H4 (cell line): ENCODE measurements around the gene MCAM. TPM values are rescaled to one million over a fixed set of nuclear protein-coding genes. Genes with fewer than 3 reads are reported as not detected.

Experiments
- DNase-seq: peaks from one replicate; pipeline ENCODE4 v3.0.0-alpha.2; 2015; ENCODE audit warnings: low spot score
- total RNA-seq: library from RNA; depleted of rRNA; stranded (reverse); fragments of >200 nt; shearing (Covaris generic); gene quantifications from 2 replicates; pipeline ENCODE4 v1.2.3, GENCODE V29; 2014

Gene MCAM
- total RNA-seq, 1 experiment from 2014 or later: 66.0 TPM

GRCh38 chr11:119344291-119345010 lies 27.5 kb upstream of the MCAM start:
- DNase-seq: no peak

GRCh38 chr11:119343726-119344125 lies 26.8 kb upstream of the MCAM start:
- no peak for DNase-seq

- no peak for DNase-seq
Observed at GRCh38 chr11:119342362-119343130, 25.6 kb upstream of the MCAM start.

- no peak for DNase-seq
Observed at GRCh38 chr11:119342023-119342300, 25.0 kb upstream of the MCAM start.

- no peak for DNase-seq
Observed at GRCh38 chr11:119341222-119342022, 24.5 kb upstream of the MCAM start.

- DNase-seq: no peak
Observed at GRCh38 chr11:119340335-119341221, 23.6 kb upstream of the MCAM start, which contains the start of gene C1QTNF5. TSS of gene C1QTNF5 (minus strand) at chr11:119340883. CDS start at chr11:119340397, 486 bp downstream.

GRCh38 chr11:119339589-119340334 lies 22.8 kb upstream of the MCAM start:
- no peak for DNase-seq

- no peak for DNase-seq
Observed at GRCh38 chr11:119338965-119339588, 22.1 kb upstream of the MCAM start.

GRCh38 chr11:119338318-119338890 lies 21.5 kb upstream of the MCAM start:
- no peak for DNase-seq

- peak; percentile 86 for DNase-seq
Observed at GRCh38 chr11:119337581-119338317, 20.8 kb upstream of the MCAM start.

GRCh38 chr11:119336744-119337469 lies 20.0 kb upstream of the MCAM start:
- DNase-seq: no peak

GRCh38 chr11:119335655-119336543 lies 19.0 kb upstream of the MCAM start:
- no peak for DNase-seq

GRCh38 chr11:119335091-119335654 lies 18.2 kb upstream of the MCAM start:
- no peak for DNase-seq

GRCh38 chr11:119334174-119334930 lies 17.4 kb upstream of the MCAM start, which contains the start of gene RNF26:
TSS of gene RNF26 (plus strand) at chr11:119334527. CDS start at chr11:119335123, 596 bp downstream.
- DNase-seq: peak; percentile 97

- DNase-seq: no peak
Observed at GRCh38 chr11:119332111-119332765, 15.3 kb upstream of the MCAM start.

- no peak for DNase-seq
Observed at GRCh38 chr11:119330237-119330636, 13.3 kb upstream of the MCAM start.
